GM23338 (cell line): Measurements from ENCODE around the gene AKR1C2. TPM values are rescaled to one million over a fixed set of nuclear protein-coding genes. Genes with fewer than 3 reads are reported as not detected.
"Not testable (repeated sequence)": the region's sequence is repeated elsewhere in the genome, so short reads cannot be mapped to it uniquely, and the experiment has no call there.

Experiments used
- ATAC-seq: fragments of 200-7000 bp; cut with Tn5 transposase; 3 replicates; pipeline ENCODE4 v1.9.1; 2020
- DNase-seq: peaks from one replicate; pipeline ENCODE4 v3.0.0-alpha.2; 2015; ENCODE audit warnings: low spot score
- H2AFZ ChIP-seq: fragments of 200-600 bp; sonication (generic); 2 replicates; pipeline ENCODE4 v1.8.0; 2016; ENCODE audit warnings: antibody characterized with exemption, mild to moderate bottlenecking, moderate library complexity
- H3F3A ChIP-seq: fragments of 200-600 bp; sonication (generic); replicated peaks from 2 replicates; pipeline ENCODE4 v1.8.0; 2017; ENCODE audit warnings: antibody characterized with exemption, mixed run types, low read depth
- H3K27ac ChIP-seq: fragments of 200-600 bp; sonication (generic); 2 replicates; pipeline ENCODE4 v1.6.1; 2016; ENCODE audit warnings: low read depth
- H3K27me3 ChIP-seq: fragments of 200-600 bp; sonication (generic); 2 replicates; pipeline ENCODE4 v1.8.0; 2016; ENCODE audit warnings: mild to moderate bottlenecking, mixed run types, moderate library complexity; ENCODE audit not compliant: insufficient read depth
- H3K36me3 ChIP-seq: fragments of 200-600 bp; sonication (generic); 2 replicates; pipeline ENCODE4 v1.8.0; 2016; ENCODE audit warnings: mild to moderate bottlenecking; ENCODE audit not compliant: insufficient read depth
- H3K4me1 ChIP-seq: fragments of 200-600 bp; sonication (generic); 2 replicates; pipeline ENCODE4 v1.8.0; 2016; ENCODE audit warnings: mild to moderate bottlenecking, moderate library complexity; ENCODE audit not compliant: insufficient read depth
- H3K4me2 ChIP-seq: fragments of 200-600 bp; sonication (generic); 2 replicates; pipeline ENCODE4 v1.7.1; 2017; ENCODE audit warnings: mixed run types
- H3K4me3 ChIP-seq: fragments of 200-600 bp; sonication (generic); 2 replicates; pipeline ENCODE4 v1.6.1; 2016; ENCODE audit warnings: mixed run types
- H3K79me2 ChIP-seq: fragments of 200-600 bp; sonication (generic); replicated peaks from 2 replicates; pipeline ENCODE4 v1.8.0; 2017; ENCODE audit warnings: mild to moderate bottlenecking; ENCODE audit not compliant: insufficient read depth
- H3K9me2 ChIP-seq: fragments of 200-600 bp; sonication (generic); 2 replicates; pipeline ENCODE4 v1.8.0; 2017; ENCODE audit not compliant: insufficient read depth
- H4K20me1 ChIP-seq: fragments of 200-600 bp; sonication (generic); replicated peaks from 2 replicates; pipeline ENCODE4 v1.8.0; 2017; ENCODE audit warnings: mild to moderate bottlenecking; ENCODE audit not compliant: insufficient read depth
- H3K27ac Mint-ChIP-seq: 2 replicates; pipeline ENCODE4 v1.8.0; 2020; ENCODE audit warnings: inconsistent platforms, mild to moderate bottlenecking, moderate library complexity, mixed read lengths
- H3K27me3 Mint-ChIP-seq: 3 replicates; pipeline ENCODE4 v1.8.0; 2022; ENCODE audit warnings: low read depth, mild to moderate bottlenecking, moderate library complexity, mixed read lengths, inconsistent platforms; ENCODE audit not compliant: insufficient read depth, poor library complexity
- H3K36me3 Mint-ChIP-seq: 3 replicates; pipeline ENCODE4 v1.8.0; 2021; ENCODE audit warnings: low read depth, mild to moderate bottlenecking, inconsistent platforms, moderate library complexity, mixed read lengths
- H3K4me1 Mint-ChIP-seq: 3 replicates; pipeline ENCODE4 v1.8.0; 2020; ENCODE audit warnings: mild to moderate bottlenecking, inconsistent platforms, mixed read lengths
- H3K4me3 Mint-ChIP-seq: 3 replicates; pipeline ENCODE4 v1.8.0; 2021; ENCODE audit warnings: moderate library complexity, mild to moderate bottlenecking, inconsistent platforms, mixed read lengths
- H3K9me3 Mint-ChIP-seq: 3 replicates; pipeline ENCODE4 v1.8.0; 2020; ENCODE audit warnings: moderate library complexity, mild to moderate bottlenecking, inconsistent platforms, mixed read lengths
- CREB1 ChIP-seq: fragments of 250-450 bp; sonication (Bioruptor Pico); IDR thresholded peaks from 2 replicates; pipeline ENCODE4 v1.5.0; 2020; ENCODE audit warnings: low read depth, mild to moderate bottlenecking, moderate library complexity
- EZH2 ChIP-seq: fragments of 200-600 bp; sonication (generic); IDR thresholded peaks from one replicate; pipeline ENCODE4 v1.8.0; 2017; ENCODE audit warnings: antibody characterized with exemption, mild to moderate bottlenecking, low read depth; ENCODE audit not compliant: unreplicated experiment
- JUNB ChIP-seq: IDR thresholded peaks from one replicate; pipeline ENCODE4 v1.6.1; 2016; ENCODE audit warnings: antibody characterized with exemption; ENCODE audit not compliant: unreplicated experiment
- NANOG ChIP-seq: IDR thresholded peaks from 2 replicates; pipeline ENCODE4 v1.6.1; 2016; ENCODE audit warnings: antibody characterized with exemption, borderline replicate concordance
- STAT1 ChIP-seq: IDR thresholded peaks from one replicate; pipeline ENCODE4 v1.6.1; 2016; ENCODE audit warnings: antibody characterized with exemption; ENCODE audit not compliant: unreplicated experiment
- ZNF114 ChIP-seq: fragments of 250-450 bp; sonication (Bioruptor Pico); IDR thresholded peaks from 2 replicates; pipeline ENCODE4 v1.5.0; 2020; ENCODE audit warnings: mild to moderate bottlenecking, moderate library complexity
- polyA plus RNA-seq: library from polyadenylated mRNA; unstranded; fragments of >200 nt; fragmentation: Nextera tagmentation; extraction: Ambion mirVana; gene quantifications from 2 replicates; pipeline ENCODE4 v1.2.1, GENCODE V29; 2016
- total RNA-seq: library from RNA; depleted of rRNA; stranded (reverse); fragments of >200 nt; shearing (Covaris generic); gene quantifications from 2 replicates; pipeline ENCODE4 v1.2.3, GENCODE V29; 2014
- TF ChIP-seq, protein P1 (sequence below): IDR thresholded peaks from one replicate; pipeline ENCODE4 v1.6.1; 2018; ENCODE audit warnings: antibody characterized with exemption; ENCODE audit not compliant: unreplicated experiment

The AKR1C2 gene
- total and polyA plus RNA-seq, 2 experiments from 2014 or later: 0.35 to 0.86 TPM

DNA sequence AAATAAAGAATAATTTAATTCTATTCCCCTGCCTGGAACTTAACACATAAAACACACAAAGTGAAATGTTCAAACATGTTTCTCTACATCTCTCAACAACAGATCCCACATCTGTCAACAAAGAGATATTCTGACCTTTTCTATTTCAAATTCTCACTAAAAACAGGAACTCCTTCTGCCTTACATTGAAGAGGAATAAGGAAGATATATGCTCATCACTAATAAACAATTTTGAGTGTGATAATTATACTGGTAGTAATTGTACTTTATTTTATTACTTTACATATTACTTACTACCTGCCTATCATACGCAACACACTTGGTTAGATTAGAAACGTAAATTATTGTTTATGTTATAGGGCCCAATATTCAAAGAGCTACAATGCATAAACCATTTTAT is 13.4 kb downstream of the AKR1C2 start (continued):
- TF ChIP-seq, protein P1, sequence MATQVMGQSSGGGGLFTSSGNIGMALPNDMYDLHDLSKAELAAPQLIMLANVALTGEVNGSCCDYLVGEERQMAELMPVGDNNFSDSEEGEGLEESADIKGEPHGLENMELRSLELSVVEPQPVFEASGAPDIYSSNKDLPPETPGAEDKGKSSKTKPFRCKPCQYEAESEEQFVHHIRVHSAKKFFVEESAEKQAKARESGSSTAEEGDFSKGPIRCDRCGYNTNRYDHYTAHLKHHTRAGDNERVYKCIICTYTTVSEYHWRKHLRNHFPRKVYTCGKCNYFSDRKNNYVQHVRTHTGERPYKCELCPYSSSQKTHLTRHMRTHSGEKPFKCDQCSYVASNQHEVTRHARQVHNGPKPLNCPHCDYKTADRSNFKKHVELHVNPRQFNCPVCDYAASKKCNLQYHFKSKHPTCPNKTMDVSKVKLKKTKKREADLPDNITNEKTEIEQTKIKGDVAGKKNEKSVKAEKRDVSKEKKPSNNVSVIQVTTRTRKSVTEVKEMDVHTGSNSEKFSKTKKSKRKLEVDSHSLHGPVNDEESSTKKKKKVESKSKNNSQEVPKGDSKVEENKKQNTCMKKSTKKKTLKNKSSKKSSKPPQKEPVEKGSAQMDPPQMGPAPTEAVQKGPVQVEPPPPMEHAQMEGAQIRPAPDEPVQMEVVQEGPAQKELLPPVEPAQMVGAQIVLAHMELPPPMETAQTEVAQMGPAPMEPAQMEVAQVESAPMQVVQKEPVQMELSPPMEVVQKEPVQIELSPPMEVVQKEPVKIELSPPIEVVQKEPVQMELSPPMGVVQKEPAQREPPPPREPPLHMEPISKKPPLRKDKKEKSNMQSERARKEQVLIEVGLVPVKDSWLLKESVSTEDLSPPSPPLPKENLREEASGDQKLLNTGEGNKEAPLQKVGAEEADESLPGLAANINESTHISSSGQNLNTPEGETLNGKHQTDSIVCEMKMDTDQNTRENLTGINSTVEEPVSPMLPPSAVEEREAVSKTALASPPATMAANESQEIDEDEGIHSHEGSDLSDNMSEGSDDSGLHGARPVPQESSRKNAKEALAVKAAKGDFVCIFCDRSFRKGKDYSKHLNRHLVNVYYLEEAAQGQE: no peak
- TF ChIP-seq ZNF114 (CRISPR knock-in tag): no peak
- TF ChIP-seq EZH2: no peak
- no peak for TF ChIP-seq CREB1 (CRISPR knock-in tag)

DNA sequence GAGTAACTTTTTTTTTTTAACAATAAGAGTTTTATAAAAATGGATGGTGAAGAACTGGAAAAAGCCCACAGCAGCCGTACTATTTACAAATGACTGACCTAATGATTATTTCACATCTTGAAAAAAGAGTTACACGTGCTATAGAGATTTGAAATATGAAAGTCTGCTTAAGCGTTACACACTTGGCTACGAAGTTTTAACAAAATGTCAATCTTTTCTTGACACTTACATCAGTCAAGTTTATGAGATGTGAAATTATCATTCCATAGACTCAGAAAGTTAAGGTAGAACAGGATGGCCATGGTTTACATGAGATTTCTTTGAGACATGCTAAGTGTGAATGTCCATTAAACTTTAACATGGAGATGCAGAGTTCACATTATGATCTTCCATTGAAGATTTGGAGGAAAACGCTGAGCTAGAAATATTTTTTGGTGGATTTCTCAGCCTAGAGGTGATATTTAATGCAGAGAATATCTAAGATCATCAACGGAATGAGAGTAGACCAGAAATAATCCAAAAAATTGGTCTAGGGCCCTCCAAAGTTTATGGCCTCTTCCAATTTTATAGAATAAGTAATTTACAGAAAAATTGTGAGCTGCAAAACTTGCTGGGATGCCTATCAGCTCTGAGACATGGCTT is 15.5 kb downstream of the AKR1C2 start:
- not testable (repeated sequence) for H4K20me1 ChIP-seq, H3K27ac ChIP-seq, DNase-seq, H3K4me2 ChIP-seq, H3K27me3 ChIP-seq, H3F3A ChIP-seq, H3K27ac Mint-ChIP-seq, ATAC-seq, H3K4me3 ChIP-seq, H3K9me2 ChIP-seq, H3K4me3 Mint-ChIP-seq, H3K4me1 Mint-ChIP-seq, H3K36me3 ChIP-seq, H3K27me3 Mint-ChIP-seq, H3K36me3 Mint-ChIP-seq, H3K4me1 ChIP-seq, H2AFZ ChIP-seq, H3K79me2 ChIP-seq, H3K9me3 Mint-ChIP-seq

DNA sequence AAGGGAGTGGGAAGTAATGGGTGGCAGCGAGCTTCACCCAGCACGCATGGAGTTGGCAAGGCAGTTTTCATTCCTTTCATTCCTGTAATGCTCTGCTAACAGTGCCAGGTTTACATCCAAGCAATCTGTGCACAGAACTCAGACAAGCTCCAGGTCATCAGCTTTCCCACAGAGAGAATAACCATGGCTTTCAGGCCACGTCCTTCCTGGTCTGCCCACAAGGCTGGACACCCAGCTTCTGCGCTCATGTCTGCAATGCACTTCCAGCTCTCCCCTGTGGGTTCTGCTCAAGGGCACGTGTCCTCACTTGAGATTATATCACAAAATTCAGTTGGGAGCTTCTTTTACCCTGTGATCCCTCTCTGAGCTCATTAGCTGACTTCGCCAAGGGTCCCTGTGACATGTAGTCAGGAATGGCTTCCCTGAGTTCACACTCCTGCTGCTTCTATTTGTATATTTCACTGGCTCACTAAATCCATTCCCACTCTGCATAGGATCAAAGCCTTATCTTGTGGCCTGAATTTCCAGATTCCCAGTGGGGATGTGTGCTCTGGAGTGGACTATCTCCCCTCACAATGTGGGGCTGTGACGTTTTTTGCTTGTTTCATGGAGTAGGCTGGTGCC is 18.6 kb downstream of the AKR1C2 start:
- Histone ChIP-seq H3K27me3 (no peaks in the 10 kb centered on the region), H3K9me2 (no peaks in the 10 kb centered on the region), H3K4me3 (no peak overlapping the region), H3K4me2 (no peak overlapping the region), H4K20me1 (no peaks in the 10 kb centered on the region), H3K36me3 (no peaks in the 10 kb centered on the region), H3F3A (no peaks in the 10 kb centered on the region), H3K79me2 (no peaks in the 10 kb centered on the region), H3K27ac (no peak overlapping the region), H2AFZ (no peak overlapping the region), H3K4me1 (peaks cover 8% of the 10 kb centered on the region; the same call in 1 of the 2 replicates)
- Mint-ChIP-seq H3K27ac (no peak overlapping the region), H3K4me3 (no peak overlapping the region), H3K36me3 (no peaks in the 10 kb centered on the region), H3K4me1 (peaks cover 15% of the 10 kb centered on the region), H3K9me3 (0 out of 3 replicates have a peak, but pooled peaks cover 3% of the 10 kb centered on the region), H3K27me3 (peaks cover 14% of the 10 kb centered on the region)
- ATAC-seq: no peak
- DNase-seq: no peak
- no peak for TF ChIP-seq NANOG
- TF ChIP-seq, protein P1: no peak
- TF ChIP-seq CREB1 (CRISPR knock-in tag): no peak
- TF ChIP-seq JUNB: no peak
- no peak for TF ChIP-seq STAT1
